B cell (primary cell): ENCODE results near the gene PTPRE.

ENCODE experiments used
- EZH2 ChIP-seq: IDR thresholded peaks from 2 replicates; pipeline ENCODE4 v1.6.1; 2012; ENCODE audit warnings: borderline replicate concordance, low read depth, mild to moderate bottlenecking, moderate library complexity, low read length; ENCODE audit not compliant: insufficient read depth, poor library complexity, severe bottlenecking
- TF ChIP-seq, protein P1 (sequence below): fragments of 200-600 bp; IDR thresholded peaks from one replicate; pipeline ENCODE4 v1.8.0; 2022; ENCODE audit warnings: antibody characterized with exemption, mild to moderate bottlenecking

GRCh38 chr10:128005858-128006257 lies 99.0 kb downstream of the PTPRE start:
- TF ChIP-seq, protein P1, sequence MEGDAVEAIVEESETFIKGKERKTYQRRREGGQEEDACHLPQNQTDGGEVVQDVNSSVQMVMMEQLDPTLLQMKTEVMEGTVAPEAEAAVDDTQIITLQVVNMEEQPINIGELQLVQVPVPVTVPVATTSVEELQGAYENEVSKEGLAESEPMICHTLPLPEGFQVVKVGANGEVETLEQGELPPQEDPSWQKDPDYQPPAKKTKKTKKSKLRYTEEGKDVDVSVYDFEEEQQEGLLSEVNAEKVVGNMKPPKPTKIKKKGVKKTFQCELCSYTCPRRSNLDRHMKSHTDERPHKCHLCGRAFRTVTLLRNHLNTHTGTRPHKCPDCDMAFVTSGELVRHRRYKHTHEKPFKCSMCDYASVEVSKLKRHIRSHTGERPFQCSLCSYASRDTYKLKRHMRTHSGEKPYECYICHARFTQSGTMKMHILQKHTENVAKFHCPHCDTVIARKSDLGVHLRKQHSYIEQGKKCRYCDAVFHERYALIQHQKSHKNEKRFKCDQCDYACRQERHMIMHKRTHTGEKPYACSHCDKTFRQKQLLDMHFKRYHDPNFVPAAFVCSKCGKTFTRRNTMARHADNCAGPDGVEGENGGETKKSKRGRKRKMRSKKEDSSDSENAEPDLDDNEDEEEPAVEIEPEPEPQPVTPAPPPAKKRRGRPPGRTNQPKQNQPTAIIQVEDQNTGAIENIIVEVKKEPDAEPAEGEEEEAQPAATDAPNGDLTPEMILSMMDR: no peak
- TF ChIP-seq EZH2: no peak
